Measurements from ENCODE around the gene ABCG8. TPM values are rescaled to one million over a fixed set of nuclear protein-coding genes. Genes with fewer than 3 reads are reported as not detected.
"Not testable (repeated sequence)": the region's sequence is repeated elsewhere in the genome, so short reads cannot be mapped to it uniquely, and the experiment has no call there.

The ABCG8 gene
- total RNA-seq, 1 donor from 2014 or later, result 0.11 TPM

GRCh38 chr2:43898134-43898837 is 59.5 kb downstream of the ABCG8 start:
- DNase-seq (no peak), ATAC-seq (ENCODE audit: poor library complexity) (no peak)
- intact Hi-C loops (cut with DNase I), result no loop called here

GRCh38 chr2:43898838-43899346 is 60.1 kb downstream of the ABCG8 start:
- ATAC-seq (ENCODE audit: poor library complexity) (no peak), DNase-seq (no peak)
- intact Hi-C loops (cut with DNase I), result no loop called here

GRCh38 chr2:43899589-43899988 is 60.8 kb downstream of the ABCG8 start:
- DNase-seq, result no peak
- intact Hi-C loops (cut with DNase I), result no loop called here
- no peak for ATAC-seq (ENCODE audit: poor library complexity)

GRCh38 chr2:43905371-43905803 is 66.6 kb downstream of the ABCG8 start:
- intact Hi-C loops (cut with DNase I), result no loop called here
- DNase-seq (no peak), ATAC-seq (ENCODE audit: poor library complexity) (no peak)

GRCh38 chr2:43905871-43906270 is 67.1 kb downstream of the ABCG8 start:
- ATAC-seq (ENCODE audit: poor library complexity) (no peak), DNase-seq (no peak)
- intact Hi-C loops (cut with DNase I), result no loop called here

- ATAC-seq (ENCODE audit: poor library complexity) (no peak), DNase-seq (no peak)
- intact Hi-C loops (cut with DNase I), result no loop called here
Measured at GRCh38 chr2:43906448-43907109, 67.8 kb downstream of the ABCG8 start.

- ATAC-seq (ENCODE audit: poor library complexity); DNase-seq; intact Hi-C loops (cut with DNase I): not testable (repeated sequence)
Measured at GRCh38 chr2:43911136-43911790, 72.5 kb downstream of the ABCG8 start.

GRCh38 chr2:43924463-43924862 is 85.7 kb downstream of the ABCG8 start:
- DNase-seq (no peak), ATAC-seq (ENCODE audit: poor library complexity) (no peak)
- intact Hi-C loops (cut with DNase I), result no loop called here

GRCh38 chr2:43925431-43925830 is 86.7 kb downstream of the ABCG8 start:
- intact Hi-C loops (cut with DNase I), result no loop called here
- no peak for ATAC-seq (ENCODE audit: poor library complexity)

GRCh38 chr2:43927442-43927841 is 88.7 kb downstream of the ABCG8 start:
- intact Hi-C loops (cut with DNase I), result no loop called here
- ATAC-seq (ENCODE audit: poor library complexity) (no peak), DNase-seq (no peak)

More at GRCh38 chr2:43925431-43925830, 86.7 kb downstream of the ABCG8 start:
- DNase-seq, result no peak

GRCh38 chr2:43931293-43931692 is 92.5 kb downstream of the ABCG8 start:
- DNase-seq (no peak), ATAC-seq (ENCODE audit: poor library complexity) (no peak)
- intact Hi-C loops (cut with DNase I), result no loop called here

Other genes starting within 250 kb of the ABCG8 start
- gene THADA, start 242.9 kb upstream of the ABCG8 start, total RNA-seq, result 14.2 TPM
- gene PLEKHH2, start 201.7 kb upstream of the ABCG8 start, total RNA-seq, result 1.2 TPM
- 1.1 TPM for gene C1GALT1C1L, start 162.5 kb upstream of the ABCG8 start, total RNA-seq
- 5.4 TPM for gene DYNC2LI1, start 64.9 kb upstream of the ABCG8 start, total RNA-seq
- gene ABCG5, start 132 bp upstream of the ABCG8 start, total RNA-seq, result not detected
- gene LRPPRC, start 157.0 kb downstream of the ABCG8 start, total RNA-seq, result 90.3 TPM